Mammary epithelial cell (primary cell): ENCODE data around the gene IL5.

Source experiments
- EZH2 ChIP-seq: IDR thresholded peaks from 2 replicates; pipeline ENCODE4 v1.6.1; 2012; ENCODE audit warnings: low read length, inconsistent platforms, borderline replicate concordance
- TF ChIP-seq, protein P1 (sequence below), 2 donors: IDR thresholded peaks in 1 of 2; conservative IDR thresholded peaks in 1 of 2; 2 replicates each; pipeline ENCODE4 v1.5.1; 2011 to 2012; ENCODE audit warnings: inconsistent platforms in 2 of 2, low read length in 2 of 2, mild to moderate bottlenecking in 2 of 2, control low read depth in 1 of 2, low read depth in 1 of 2; ENCODE audit not compliant: insufficient read depth in 1 of 2; ENCODE audit errors: extremely low read depth in 1 of 2

DNA sequence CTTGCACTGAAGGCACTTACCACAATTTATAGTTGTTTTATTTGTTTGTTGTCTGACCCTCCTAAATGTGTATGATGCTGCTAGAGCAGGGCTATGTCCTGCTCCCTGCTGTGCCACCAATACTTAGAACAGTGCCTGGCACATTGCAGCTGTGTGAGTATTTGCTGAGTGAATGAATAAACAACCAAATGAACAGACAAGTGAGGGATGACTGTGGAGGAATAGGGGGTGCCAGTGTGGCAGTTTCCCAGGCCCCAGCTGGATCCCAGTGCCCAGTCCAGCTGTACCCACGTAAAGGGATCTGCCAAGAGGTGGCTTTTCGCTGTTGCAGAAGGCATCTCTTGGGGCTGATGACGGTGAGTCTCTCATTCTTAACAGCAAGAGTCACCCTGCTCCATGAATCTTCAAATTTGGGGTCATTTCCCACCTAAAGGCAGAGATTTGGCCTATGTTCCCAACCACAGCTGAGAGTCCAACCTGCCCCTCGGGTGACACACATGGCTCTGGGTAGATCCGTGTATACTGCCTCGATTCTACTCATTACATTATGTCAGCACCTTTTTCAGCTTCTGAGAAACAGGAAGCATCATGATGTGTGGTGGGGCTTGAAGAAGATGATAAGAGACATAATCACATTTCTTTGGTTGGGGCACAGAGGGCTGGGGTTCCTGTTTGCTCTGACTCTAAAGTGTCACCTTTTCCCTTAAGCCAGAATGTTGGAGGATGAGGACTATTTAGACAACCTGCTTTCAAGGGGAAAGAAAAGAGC lies 14.3 kb downstream of the IL5 start:
- no peak for TF ChIP-seq EZH2
- TF ChIP-seq, protein P1, sequence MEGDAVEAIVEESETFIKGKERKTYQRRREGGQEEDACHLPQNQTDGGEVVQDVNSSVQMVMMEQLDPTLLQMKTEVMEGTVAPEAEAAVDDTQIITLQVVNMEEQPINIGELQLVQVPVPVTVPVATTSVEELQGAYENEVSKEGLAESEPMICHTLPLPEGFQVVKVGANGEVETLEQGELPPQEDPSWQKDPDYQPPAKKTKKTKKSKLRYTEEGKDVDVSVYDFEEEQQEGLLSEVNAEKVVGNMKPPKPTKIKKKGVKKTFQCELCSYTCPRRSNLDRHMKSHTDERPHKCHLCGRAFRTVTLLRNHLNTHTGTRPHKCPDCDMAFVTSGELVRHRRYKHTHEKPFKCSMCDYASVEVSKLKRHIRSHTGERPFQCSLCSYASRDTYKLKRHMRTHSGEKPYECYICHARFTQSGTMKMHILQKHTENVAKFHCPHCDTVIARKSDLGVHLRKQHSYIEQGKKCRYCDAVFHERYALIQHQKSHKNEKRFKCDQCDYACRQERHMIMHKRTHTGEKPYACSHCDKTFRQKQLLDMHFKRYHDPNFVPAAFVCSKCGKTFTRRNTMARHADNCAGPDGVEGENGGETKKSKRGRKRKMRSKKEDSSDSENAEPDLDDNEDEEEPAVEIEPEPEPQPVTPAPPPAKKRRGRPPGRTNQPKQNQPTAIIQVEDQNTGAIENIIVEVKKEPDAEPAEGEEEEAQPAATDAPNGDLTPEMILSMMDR (conservative IDR thresholded peaks at IDR 0.05 in 1 of 2, IDR thresholded peaks at IDR 0.05 in 1 of 2; ENCODE audit: extremely low read depth in 1 of 2, insufficient read depth in 1 of 2, low read depth in 1 of 2, low read length in 2 of 2) = no peak
